ENCODE data around the gene TTC34.

DNA sequence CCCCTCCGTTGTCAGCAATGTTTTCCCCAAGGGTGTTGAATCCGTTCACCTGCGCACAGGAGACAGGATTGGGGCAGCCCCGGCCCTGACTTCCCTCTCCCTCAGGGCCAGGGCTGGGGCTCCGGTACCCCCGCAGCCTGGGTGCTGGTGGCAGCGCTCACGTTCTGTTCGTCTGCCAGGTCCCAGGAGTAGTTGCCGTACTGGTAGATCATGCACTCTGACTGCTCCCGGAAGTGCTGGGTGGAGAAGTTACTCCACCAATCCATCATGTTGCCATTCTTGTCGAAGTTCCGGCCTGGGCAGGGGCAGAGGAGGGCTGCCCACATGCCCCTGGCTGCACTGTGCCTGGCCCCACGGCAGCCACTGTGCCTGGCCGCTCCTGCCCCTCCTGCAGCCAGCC lies 208.8 kb downstream of the TTC34 start:
- TF ChIP-seq POLR2A (IDR thresholded peaks at IDR 0.05), result no peak
- TF ChIP-seq, protein P1, sequence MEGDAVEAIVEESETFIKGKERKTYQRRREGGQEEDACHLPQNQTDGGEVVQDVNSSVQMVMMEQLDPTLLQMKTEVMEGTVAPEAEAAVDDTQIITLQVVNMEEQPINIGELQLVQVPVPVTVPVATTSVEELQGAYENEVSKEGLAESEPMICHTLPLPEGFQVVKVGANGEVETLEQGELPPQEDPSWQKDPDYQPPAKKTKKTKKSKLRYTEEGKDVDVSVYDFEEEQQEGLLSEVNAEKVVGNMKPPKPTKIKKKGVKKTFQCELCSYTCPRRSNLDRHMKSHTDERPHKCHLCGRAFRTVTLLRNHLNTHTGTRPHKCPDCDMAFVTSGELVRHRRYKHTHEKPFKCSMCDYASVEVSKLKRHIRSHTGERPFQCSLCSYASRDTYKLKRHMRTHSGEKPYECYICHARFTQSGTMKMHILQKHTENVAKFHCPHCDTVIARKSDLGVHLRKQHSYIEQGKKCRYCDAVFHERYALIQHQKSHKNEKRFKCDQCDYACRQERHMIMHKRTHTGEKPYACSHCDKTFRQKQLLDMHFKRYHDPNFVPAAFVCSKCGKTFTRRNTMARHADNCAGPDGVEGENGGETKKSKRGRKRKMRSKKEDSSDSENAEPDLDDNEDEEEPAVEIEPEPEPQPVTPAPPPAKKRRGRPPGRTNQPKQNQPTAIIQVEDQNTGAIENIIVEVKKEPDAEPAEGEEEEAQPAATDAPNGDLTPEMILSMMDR (IDR thresholded peaks at IDR 0.05 in 4 of 5, conservative IDR thresholded peaks at IDR 0.05 in 1 of 5), result no peak
